Measurements from ENCODE around the gene NRP2.

DNA sequence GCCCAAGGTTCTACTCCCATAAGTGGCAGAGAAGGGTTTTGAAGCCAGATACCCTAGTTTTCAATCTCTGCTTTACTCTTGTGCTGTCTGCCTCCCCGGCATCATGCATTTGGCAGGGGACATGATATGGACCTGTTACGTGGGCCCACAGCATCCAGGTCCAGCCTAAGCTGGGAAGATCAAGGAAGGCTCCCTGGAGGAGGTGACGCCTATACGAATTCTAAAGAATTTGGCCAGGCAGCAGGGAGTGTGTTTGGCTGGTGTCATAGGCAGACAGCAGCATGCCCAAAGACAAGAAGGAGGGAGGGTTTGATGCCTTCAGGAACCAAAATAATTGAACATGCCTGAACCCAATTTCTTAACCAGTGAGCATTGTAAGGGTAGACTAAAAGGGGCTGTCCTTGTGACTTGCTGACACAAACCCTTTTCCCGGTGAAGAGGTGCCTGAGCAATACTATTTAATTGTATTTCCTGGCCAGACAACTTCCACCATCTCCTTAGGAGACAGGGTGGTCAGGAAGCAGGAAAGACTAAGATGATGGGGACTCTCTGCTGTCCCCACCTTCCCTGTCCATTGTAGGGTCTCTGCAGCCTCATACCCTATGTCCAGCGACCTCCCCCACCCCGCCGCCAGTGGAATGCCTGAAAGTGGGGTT is 21.3 kb downstream of the NRP2 start:
- TF ChIP-seq, protein P1, sequence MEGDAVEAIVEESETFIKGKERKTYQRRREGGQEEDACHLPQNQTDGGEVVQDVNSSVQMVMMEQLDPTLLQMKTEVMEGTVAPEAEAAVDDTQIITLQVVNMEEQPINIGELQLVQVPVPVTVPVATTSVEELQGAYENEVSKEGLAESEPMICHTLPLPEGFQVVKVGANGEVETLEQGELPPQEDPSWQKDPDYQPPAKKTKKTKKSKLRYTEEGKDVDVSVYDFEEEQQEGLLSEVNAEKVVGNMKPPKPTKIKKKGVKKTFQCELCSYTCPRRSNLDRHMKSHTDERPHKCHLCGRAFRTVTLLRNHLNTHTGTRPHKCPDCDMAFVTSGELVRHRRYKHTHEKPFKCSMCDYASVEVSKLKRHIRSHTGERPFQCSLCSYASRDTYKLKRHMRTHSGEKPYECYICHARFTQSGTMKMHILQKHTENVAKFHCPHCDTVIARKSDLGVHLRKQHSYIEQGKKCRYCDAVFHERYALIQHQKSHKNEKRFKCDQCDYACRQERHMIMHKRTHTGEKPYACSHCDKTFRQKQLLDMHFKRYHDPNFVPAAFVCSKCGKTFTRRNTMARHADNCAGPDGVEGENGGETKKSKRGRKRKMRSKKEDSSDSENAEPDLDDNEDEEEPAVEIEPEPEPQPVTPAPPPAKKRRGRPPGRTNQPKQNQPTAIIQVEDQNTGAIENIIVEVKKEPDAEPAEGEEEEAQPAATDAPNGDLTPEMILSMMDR (conservative IDR thresholded peaks at IDR 0.05; ENCODE audit: low read length): no peak
- TF ChIP-seq EZH2phosphoT487 (IDR thresholded peaks at IDR 0.05; ENCODE audit: borderline replicate concordance, low read depth, low read length): no peak
